A673 (cell line): ENCODE measurements around the gene YES1. TPM values are rescaled to one million over a fixed set of nuclear protein-coding genes. Genes with fewer than 3 reads are reported as not detected.

Experiments used
- BruUV-seq: library from RNA; stranded (reverse); fragments of 400-500 nt; replicated peaks from 2 replicates; lab custom pipeline; 2021; lab: Mats Ljungman, UMichigan
- CTCF ChIA-PET: fragments of 300-600 bp; sonication (Branson Sonifier 250); formaldehyde crosslinking; loops from one replicate; lab custom pipeline; 2022; ENCODE audit warnings: antibody characterized with exemption; lab: Charles Lee
- POLR2A ChIA-PET: fragments of 300-600 bp; sonication (Branson Sonifier 250); formaldehyde crosslinking; loops from one replicate; lab custom pipeline; 2022; ENCODE audit warnings: antibody characterized with exemption; ENCODE audit not compliant: low non-redundant PET; lab: Charles Lee
- DNase-seq: peaks from one replicate; pipeline ENCODE4 v3.0.0-alpha.2; 2015; ENCODE audit warnings: low spot score
- H3K27ac ChIP-seq: fragments of 200-600 bp; sonication (generic); 2 replicates; pipeline ENCODE4 v1.5.1; 2016; ENCODE audit warnings: mixed run types, low read depth, mild to moderate bottlenecking, mixed read lengths, antibody characterized with exemption, low read length; ENCODE audit not compliant: poor library complexity, severe bottlenecking
- H3K27me3 ChIP-seq: fragments of 200-600 bp; sonication (generic); replicated peaks from 2 replicates; pipeline ENCODE4 v1.6.1; 2017; ENCODE audit warnings: mixed run types, low read depth, mild to moderate bottlenecking, mixed read lengths, antibody characterized with exemption, low read length; ENCODE audit not compliant: insufficient read depth, poor library complexity
- H3K36me3 ChIP-seq: fragments of 200-600 bp; sonication (generic); 2 replicates; pipeline ENCODE4 v1.6.1; 2016; ENCODE audit warnings: mixed run types, mild to moderate bottlenecking, mixed read lengths, antibody characterized with exemption, low read length; ENCODE audit not compliant: insufficient read depth, poor library complexity, severe bottlenecking
- H3K4me1 ChIP-seq: fragments of 200-600 bp; sonication (generic); 2 replicates; pipeline ENCODE4 v1.6.1; 2017; ENCODE audit warnings: mixed run types, mild to moderate bottlenecking, mixed read lengths, antibody characterized with exemption, low read length; ENCODE audit not compliant: insufficient read depth, poor library complexity, severe bottlenecking
- H3K4me3 ChIP-seq: fragments of 200-600 bp; sonication (generic); 2 replicates; pipeline ENCODE4 v1.5.1; 2016; ENCODE audit warnings: low read depth, mixed run types, mild to moderate bottlenecking, mixed read lengths, low read length; ENCODE audit not compliant: poor library complexity, severe bottlenecking
- H3K9me3 ChIP-seq: fragments of 200-600 bp; sonication (generic); 2 replicates; pipeline ENCODE4 v1.6.1; 2016; ENCODE audit warnings: mixed run types, low read depth, mild to moderate bottlenecking, mixed read lengths, antibody characterized with exemption, low read length; ENCODE audit not compliant: poor library complexity, severe bottlenecking
- EZH2 ChIP-seq: fragments of 200-600 bp; sonication (generic); IDR thresholded peaks from 2 replicates; pipeline ENCODE4 v1.6.1; 2017; ENCODE audit warnings: borderline replicate concordance, low read depth, mild to moderate bottlenecking, mixed read lengths, antibody characterized with exemption, low read length; ENCODE audit not compliant: poor library complexity, severe bottlenecking
- intact Hi-C: fragments of 100-400 bp; cut with micrococcal nuclease; formaldehyde crosslinking; loops from one replicate; pipeline ENCODE4 v1.10.0; 2022; ENCODE audit not compliant: unreplicated experiment
- total RNA-seq: library from RNA; stranded (reverse); gene quantifications from 2 replicates; pipeline ENCODE4 v1.2.3, GENCODE V29; 2021
- TF ChIP-seq, protein P1 (sequence below): fragments of 300-800, 200-600 bp; sonication (generic); conservative IDR thresholded peaks from 2 replicates; pipeline ENCODE4 v1.5.1; 2017; ENCODE audit warnings: low read depth, mild to moderate bottlenecking, antibody characterized with exemption, low read length, moderate library complexity, mixed read lengths

YES1 gene
- total RNA-seq, 1 experiment from 2014 or later, result 138 TPM

DNA sequence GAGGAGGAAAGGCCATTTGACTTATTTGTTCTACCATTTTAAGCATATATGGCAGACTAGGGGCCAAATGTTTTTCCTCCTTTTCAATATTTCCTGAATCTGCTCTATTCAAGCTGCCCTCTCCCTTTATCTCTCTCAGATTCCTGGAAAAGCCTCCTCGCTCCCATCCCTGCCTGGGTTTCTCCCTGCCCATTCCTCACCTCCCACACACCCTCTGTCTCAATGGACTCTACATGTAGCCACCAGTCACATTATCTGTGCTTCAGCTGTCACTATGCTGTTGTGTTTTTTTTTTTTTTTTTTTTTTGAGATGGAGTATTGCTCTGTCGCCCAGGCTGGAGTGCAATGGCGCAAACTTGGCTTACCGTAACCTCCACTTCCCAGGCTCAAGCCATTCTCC lies 131.7 kb downstream of the YES1 start:
- no peak for DNase-seq
- Histone ChIP-seq H3K9me3 (no peaks in the 10 kb centered on the region), H3K27me3 (no peaks in the 10 kb centered on the region), H3K4me3 (no peak overlapping the region), H3K36me3 (peaks cover 16% of the 10 kb centered on the region), H3K27ac (no peak overlapping the region), H3K4me1 (no peaks in the 10 kb centered on the region)
- TF ChIP-seq, protein P1, sequence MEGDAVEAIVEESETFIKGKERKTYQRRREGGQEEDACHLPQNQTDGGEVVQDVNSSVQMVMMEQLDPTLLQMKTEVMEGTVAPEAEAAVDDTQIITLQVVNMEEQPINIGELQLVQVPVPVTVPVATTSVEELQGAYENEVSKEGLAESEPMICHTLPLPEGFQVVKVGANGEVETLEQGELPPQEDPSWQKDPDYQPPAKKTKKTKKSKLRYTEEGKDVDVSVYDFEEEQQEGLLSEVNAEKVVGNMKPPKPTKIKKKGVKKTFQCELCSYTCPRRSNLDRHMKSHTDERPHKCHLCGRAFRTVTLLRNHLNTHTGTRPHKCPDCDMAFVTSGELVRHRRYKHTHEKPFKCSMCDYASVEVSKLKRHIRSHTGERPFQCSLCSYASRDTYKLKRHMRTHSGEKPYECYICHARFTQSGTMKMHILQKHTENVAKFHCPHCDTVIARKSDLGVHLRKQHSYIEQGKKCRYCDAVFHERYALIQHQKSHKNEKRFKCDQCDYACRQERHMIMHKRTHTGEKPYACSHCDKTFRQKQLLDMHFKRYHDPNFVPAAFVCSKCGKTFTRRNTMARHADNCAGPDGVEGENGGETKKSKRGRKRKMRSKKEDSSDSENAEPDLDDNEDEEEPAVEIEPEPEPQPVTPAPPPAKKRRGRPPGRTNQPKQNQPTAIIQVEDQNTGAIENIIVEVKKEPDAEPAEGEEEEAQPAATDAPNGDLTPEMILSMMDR, result no peak
- no peak for TF ChIP-seq EZH2
- ChIA-PET POLR2A (no interaction called here), CTCF (no interaction called here)
- intact Hi-C loops, result no loop called here
- no TSS peak for BruUV-seq

- no peaks in the 10 kb centered on the region for H3K27me3 ChIP-seq
- DNase-seq, result no peak
- POLR2A ChIA-PET, result no interaction called here
- intact Hi-C loops, result no loop called here
- H3K36me3 ChIP-seq, result peaks cover 24% of the 10 kb centered on the region
- BruUV-seq, result no TSS peak
- TF ChIP-seq, protein P1, result no peak
- no peak for TF ChIP-seq EZH2
- H3K27ac ChIP-seq, result no peak overlapping the region
- no peaks in the 10 kb centered on the region for H3K4me1 ChIP-seq
- CTCF ChIA-PET, result interaction anchor here (0.5 kb wide), 1 partner anchor 151 kb away, joined by 3 read pairs; no protein-coding TSS in a partner anchor
- H3K4me3 ChIP-seq, result no peak overlapping the region
- no peaks in the 10 kb centered on the region for H3K9me3 ChIP-seq
Observed at GRCh38 chr18:679516-679915, 132.5 kb downstream of the YES1 start.

GRCh38 chr18:678482-679182 lies 133.4 kb downstream of the YES1 start:
- intact Hi-C loops, result no loop called here
- ChIA-PET CTCF (no interaction called here), POLR2A (no interaction called here)
- no peaks in the 10 kb centered on the region for H3K4me1 ChIP-seq
- BruUV-seq, result no TSS peak
- no peak for TF ChIP-seq EZH2
- no peaks in the 10 kb centered on the region for H3K27me3 ChIP-seq
- DNase-seq, result no peak
- no peaks in the 10 kb centered on the region for H3K9me3 ChIP-seq
- H3K27ac ChIP-seq, result no peak overlapping the region
- H3K4me3 ChIP-seq, result no peak overlapping the region
- peaks cover 27% of the 10 kb centered on the region for H3K36me3 ChIP-seq
